GM18861 (cell line): ENCODE data around the gene FZD1.

Experiments used
- ATAC-seq: cut with Tn5 transposase; IDR thresholded peaks from one replicate; pipeline ENCODE4 v1.9.1; 2021; ENCODE audit not compliant: unreplicated experiment

Gene FZD1

GRCh38 chr7:91264924-91265681 lies 870 bp downstream of the FZD1 start:
- peak; percentile 26 for ATAC-seq

GRCh38 chr7:91265693-91266066 lies 1.4 kb downstream of the FZD1 start:
- no peak for ATAC-seq

- no peak for ATAC-seq
Observed at GRCh38 chr7:91266067-91266688, 1.9 kb downstream of the FZD1 start.

GRCh38 chr7:91266689-91267090 lies 2.5 kb downstream of the FZD1 start:
- ATAC-seq, result no peak

- no peak for ATAC-seq
Observed at GRCh38 chr7:91267171-91267955, 3.1 kb downstream of the FZD1 start.

GRCh38 chr7:91270372-91270771 lies 6.1 kb downstream of the FZD1 start:
- no peak for ATAC-seq

- peak; percentile 79 for ATAC-seq
Observed at GRCh38 chr7:91276909-91277308, 12.7 kb downstream of the FZD1 start.

GRCh38 chr7:91280185-91280584 lies 16.0 kb downstream of the FZD1 start:
- ATAC-seq, result no peak

- ATAC-seq, result no peak
Observed at GRCh38 chr7:91280604-91281003, 16.4 kb downstream of the FZD1 start.

GRCh38 chr7:91285696-91286355 lies 21.6 kb downstream of the FZD1 start:
- ATAC-seq, result no peak

GRCh38 chr7:91286432-91286831 lies 22.2 kb downstream of the FZD1 start:
- ATAC-seq, result no peak

- no peak for ATAC-seq
Observed at GRCh38 chr7:91287371-91288084, 23.3 kb downstream of the FZD1 start.

- peak; percentile 54 for ATAC-seq
Observed at GRCh38 chr7:91288208-91288824, 24.1 kb downstream of the FZD1 start.

GRCh38 chr7:91289633-91290254 lies 25.5 kb downstream of the FZD1 start:
- ATAC-seq, result no peak

GRCh38 chr7:91291302-91291701 lies 27.1 kb downstream of the FZD1 start:
- no peak for ATAC-seq

GRCh38 chr7:91291902-91292301 lies 27.7 kb downstream of the FZD1 start:
- no peak for ATAC-seq

GRCh38 chr7:91292506-91292905 lies 28.3 kb downstream of the FZD1 start:
- ATAC-seq, result no peak

GRCh38 chr7:91293136-91293535 lies 28.9 kb downstream of the FZD1 start:
- no peak for ATAC-seq

GRCh38 chr7:91293840-91294239 lies 29.6 kb downstream of the FZD1 start:
- ATAC-seq, result no peak

- ATAC-seq, result no peak
Observed at GRCh38 chr7:91294639-91295220, 30.5 kb downstream of the FZD1 start.
